Brain microvascular endothelial cell (primary cell): ENCODE results near the gene SLC7A1.

Source experiments
- DNase-seq: peaks from one replicate; pipeline ENCODE4 v3.0.0-alpha.2; 2020
- H3K27ac ChIP-seq: fragments of 250-450 bp; sonication (Bioruptor Pico); 2 replicates; pipeline ENCODE4 v1.5.1; 2020; ENCODE audit warnings: mild to moderate bottlenecking, moderate library complexity
- H3K27me3 ChIP-seq: fragments of 250-450 bp; sonication (Bioruptor Pico); replicated peaks from 2 replicates; pipeline ENCODE4 v1.5.1; 2020; ENCODE audit warnings: mild to moderate bottlenecking
- H3K36me3 ChIP-seq: fragments of 250-450 bp; sonication (Bioruptor Pico); replicated peaks from 2 replicates; pipeline ENCODE4 v1.5.1; 2020; ENCODE audit warnings: mild to moderate bottlenecking
- H3K4me3 ChIP-seq: 2 replicates; pipeline ENCODE4 v1.5.1; 2011; ENCODE audit warnings: low read depth, mild to moderate bottlenecking, control low read depth, low read length, moderate library complexity
- CTCF ChIP-seq: IDR thresholded peaks from 2 replicates; pipeline ENCODE4 v1.5.1; 2011; ENCODE audit warnings: low read depth, mild to moderate bottlenecking, moderate library complexity, low read length, control low read depth, inconsistent platforms; ENCODE audit errors: missing control alignments
- in situ Hi-C: cut with HindIII; loops from 2 replicates; pipeline ENCODE4 v1.10.0; 2017; ENCODE audit warnings: low sequenced_read_pairs, low pct_ligation_motif_present

SLC7A1 gene

GRCh38 chr13:29548722-29549121 is 46.8 kb downstream of the SLC7A1 start:
- Histone ChIP-seq H3K4me3 (no peak overlapping the region), H3K27ac (peak overlapping the region; percentile 46), H3K36me3 (peaks cover 59% of the 10 kb centered on the region), H3K27me3 (no peaks in the 10 kb centered on the region)
- no peak for TF ChIP-seq CTCF
- in situ Hi-C loops, result no loop called here
- DNase-seq, result peak; percentile 78

GRCh38 chr13:29547153-29547552 is 48.3 kb downstream of the SLC7A1 start:
- H3K27ac ChIP-seq, result no peak overlapping the region
- H3K36me3 ChIP-seq, result peaks cover 47% of the 10 kb centered on the region
- TF ChIP-seq CTCF, result no peak
- no peak overlapping the region for H3K4me3 ChIP-seq
- H3K27me3 ChIP-seq, result no peaks in the 10 kb centered on the region
- in situ Hi-C loops, result no loop called here
- DNase-seq, result no peak

- no peak overlapping the region for H3K27ac ChIP-seq
- no peak for DNase-seq
- H3K27me3 ChIP-seq, result no peaks in the 10 kb centered on the region
- TF ChIP-seq CTCF, result no peak
- in situ Hi-C loops, result no loop called here
- H3K4me3 ChIP-seq, result no peak overlapping the region
- peaks cover 44% of the 10 kb centered on the region for H3K36me3 ChIP-seq
Measured at GRCh38 chr13:29546662-29547061, 48.8 kb downstream of the SLC7A1 start.

- in situ Hi-C loops, result no loop called here
- Histone ChIP-seq H3K27ac (no peak overlapping the region), H3K27me3 (no peaks in the 10 kb centered on the region), H3K4me3 (no peak overlapping the region), H3K36me3 (peaks cover 43% of the 10 kb centered on the region)
- TF ChIP-seq CTCF, result no peak
- no peak for DNase-seq
Measured at GRCh38 chr13:29545988-29546387, 49.5 kb downstream of the SLC7A1 start.

GRCh38 chr13:29543230-29544215 is 52.0 kb downstream of the SLC7A1 start:
- peak; percentile 63 for TF ChIP-seq CTCF
- peak; percentile 84 for DNase-seq
- in situ Hi-C loops, result no loop called here
- peak overlapping the region; percentile 13 for H3K27ac ChIP-seq
- no peak overlapping the region for H3K4me3 ChIP-seq
- H3K36me3 ChIP-seq, result peaks cover 30% of the 10 kb centered on the region
- no peaks in the 10 kb centered on the region for H3K27me3 ChIP-seq
